ENCODE data around the gene RAD50. TPM values are rescaled to one million over a fixed set of nuclear protein-coding genes. Genes with fewer than 3 reads are reported as not detected.

Gene RAD50
- total RNA-seq, 1 donor from 2014 or later, result 50.2 TPM

DNA sequence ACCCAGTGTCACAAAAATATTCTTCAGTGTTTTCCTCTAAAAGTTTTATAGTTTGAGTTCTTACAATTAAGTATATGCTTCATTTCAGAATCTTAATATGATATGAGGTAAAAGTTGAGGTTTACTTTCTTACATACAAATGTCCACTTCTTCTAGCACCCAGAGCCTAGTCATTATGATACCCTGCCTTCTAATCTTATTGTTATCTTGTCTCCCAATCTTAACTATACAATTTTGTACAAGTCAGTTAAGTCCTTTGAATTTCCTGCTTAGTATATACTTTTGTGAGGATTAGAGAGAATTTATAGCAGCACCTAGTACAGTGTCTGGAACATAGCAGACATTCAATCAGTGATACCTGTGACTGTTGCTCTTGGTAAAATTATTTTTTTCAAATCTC lies 29.3 kb downstream of the RAD50 start:
- no peaks in the 10 kb centered on the region for H3K9me3 Mint-ChIP-seq (ENCODE audit: low read depth)
- no peaks in the 10 kb centered on the region for H3K4me1 Mint-ChIP-seq (ENCODE audit: low read depth)
- TF ChIP-seq, protein P1, sequence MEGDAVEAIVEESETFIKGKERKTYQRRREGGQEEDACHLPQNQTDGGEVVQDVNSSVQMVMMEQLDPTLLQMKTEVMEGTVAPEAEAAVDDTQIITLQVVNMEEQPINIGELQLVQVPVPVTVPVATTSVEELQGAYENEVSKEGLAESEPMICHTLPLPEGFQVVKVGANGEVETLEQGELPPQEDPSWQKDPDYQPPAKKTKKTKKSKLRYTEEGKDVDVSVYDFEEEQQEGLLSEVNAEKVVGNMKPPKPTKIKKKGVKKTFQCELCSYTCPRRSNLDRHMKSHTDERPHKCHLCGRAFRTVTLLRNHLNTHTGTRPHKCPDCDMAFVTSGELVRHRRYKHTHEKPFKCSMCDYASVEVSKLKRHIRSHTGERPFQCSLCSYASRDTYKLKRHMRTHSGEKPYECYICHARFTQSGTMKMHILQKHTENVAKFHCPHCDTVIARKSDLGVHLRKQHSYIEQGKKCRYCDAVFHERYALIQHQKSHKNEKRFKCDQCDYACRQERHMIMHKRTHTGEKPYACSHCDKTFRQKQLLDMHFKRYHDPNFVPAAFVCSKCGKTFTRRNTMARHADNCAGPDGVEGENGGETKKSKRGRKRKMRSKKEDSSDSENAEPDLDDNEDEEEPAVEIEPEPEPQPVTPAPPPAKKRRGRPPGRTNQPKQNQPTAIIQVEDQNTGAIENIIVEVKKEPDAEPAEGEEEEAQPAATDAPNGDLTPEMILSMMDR (IDR thresholded peaks at IDR 0.05; ENCODE audit: unreplicated experiment), result no peak
- no peak overlapping the region for H3K27ac Mint-ChIP-seq
- no peaks in the 10 kb centered on the region for H3K27me3 Mint-ChIP-seq
- peaks cover 38% of the 10 kb centered on the region for H3K36me3 Mint-ChIP-seq (ENCODE audit: insufficient read depth)
- no peak overlapping the region for H3K4me3 Mint-ChIP-seq (ENCODE audit: low read depth)
- DNase-seq (ENCODE audit: low spot score, unreplicated experiment), result no peak

DNA sequence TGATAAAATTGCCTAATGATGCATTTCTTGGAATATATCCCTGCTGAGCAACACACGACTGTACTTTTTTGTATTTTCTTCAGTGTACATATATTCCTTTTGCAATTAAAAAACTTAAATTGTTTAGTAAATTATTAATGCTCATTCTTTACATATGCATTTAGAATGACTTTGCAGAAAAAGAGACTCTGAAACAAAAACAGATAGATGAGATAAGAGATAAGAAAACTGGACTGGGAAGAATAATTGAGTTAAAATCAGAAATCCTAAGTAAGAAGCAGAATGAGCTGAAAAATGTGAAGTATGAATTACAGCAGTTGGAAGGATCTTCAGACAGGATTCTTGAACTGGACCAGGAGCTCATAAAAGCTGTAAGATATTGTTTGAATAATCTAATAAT lies 32.7 kb downstream of the RAD50 start:
- no peaks in the 10 kb centered on the region for H3K27me3 Mint-ChIP-seq
- H3K9me3 Mint-ChIP-seq (ENCODE audit: low read depth), result no peaks in the 10 kb centered on the region
- TF ChIP-seq, protein P1 (IDR thresholded peaks at IDR 0.05; ENCODE audit: unreplicated experiment), result no peak
- peaks cover 3% of the 10 kb centered on the region for H3K4me1 Mint-ChIP-seq (ENCODE audit: low read depth)
- peaks cover 26% of the 10 kb centered on the region for H3K36me3 Mint-ChIP-seq (ENCODE audit: insufficient read depth)
- DNase-seq (ENCODE audit: low spot score, unreplicated experiment), result no peak
- H3K4me3 Mint-ChIP-seq (ENCODE audit: low read depth), result no peak overlapping the region
- H3K27ac Mint-ChIP-seq, result no peak overlapping the region

DNA sequence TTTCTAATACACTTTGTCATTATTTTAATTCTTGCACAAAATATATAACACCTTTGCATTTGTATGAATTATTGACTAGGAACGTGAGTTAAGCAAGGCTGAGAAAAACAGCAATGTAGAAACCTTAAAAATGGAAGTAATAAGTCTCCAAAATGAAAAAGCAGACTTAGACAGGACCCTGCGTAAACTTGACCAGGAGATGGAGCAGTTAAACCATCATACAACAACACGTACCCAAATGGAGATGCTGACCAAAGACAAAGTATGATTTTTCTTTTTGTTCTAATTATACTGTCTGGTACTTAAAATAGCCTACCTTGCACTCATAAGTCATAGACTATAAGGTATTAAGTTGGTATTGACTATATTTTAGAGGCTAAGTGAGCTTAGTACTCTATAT lies 34.4 kb downstream of the RAD50 start:
- Mint-ChIP-seq H3K9me3 (ENCODE audit: low read depth) (no peaks in the 10 kb centered on the region), H3K27me3 (no peaks in the 10 kb centered on the region), H3K36me3 (ENCODE audit: insufficient read depth) (peaks cover 22% of the 10 kb centered on the region), H3K27ac (no peak overlapping the region), H3K4me1 (ENCODE audit: low read depth) (peaks cover 3% of the 10 kb centered on the region), H3K4me3 (ENCODE audit: low read depth) (no peak overlapping the region)
- TF ChIP-seq, protein P1 (IDR thresholded peaks at IDR 0.05; ENCODE audit: unreplicated experiment), result no peak
- DNase-seq (ENCODE audit: low spot score, unreplicated experiment), result no peak

DNA sequence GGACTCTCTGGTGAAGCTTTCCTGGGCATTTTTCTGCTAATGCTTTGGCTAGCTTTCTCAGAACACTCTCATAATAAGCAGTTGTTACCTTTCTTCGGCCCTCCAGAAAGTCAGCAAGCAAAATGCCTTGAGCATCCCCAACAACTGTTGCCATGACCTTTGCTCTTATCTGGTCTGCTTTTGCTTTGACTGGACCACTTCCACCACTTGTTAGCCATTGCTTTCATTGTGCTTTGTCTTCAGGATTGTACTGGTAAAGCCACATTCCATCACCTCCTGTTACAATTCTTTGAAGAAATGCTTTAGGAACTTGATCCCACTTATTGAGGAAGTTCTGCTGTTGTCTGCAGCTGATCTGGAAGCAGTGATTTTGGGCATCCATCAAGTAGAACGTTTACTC lies 35.7 kb downstream of the RAD50 start:
- TF ChIP-seq, protein P1 (IDR thresholded peaks at IDR 0.05; ENCODE audit: unreplicated experiment), result no peak
- Mint-ChIP-seq H3K4me1 (ENCODE audit: low read depth) (peaks cover 3% of the 10 kb centered on the region), H3K27me3 (no peaks in the 10 kb centered on the region), H3K27ac (no peak overlapping the region), H3K9me3 (ENCODE audit: low read depth) (no peaks in the 10 kb centered on the region), H3K36me3 (ENCODE audit: insufficient read depth) (peaks cover 27% of the 10 kb centered on the region), H3K4me3 (ENCODE audit: low read depth) (no peak overlapping the region)
- DNase-seq (ENCODE audit: low spot score, unreplicated experiment), result no peak

DNA sequence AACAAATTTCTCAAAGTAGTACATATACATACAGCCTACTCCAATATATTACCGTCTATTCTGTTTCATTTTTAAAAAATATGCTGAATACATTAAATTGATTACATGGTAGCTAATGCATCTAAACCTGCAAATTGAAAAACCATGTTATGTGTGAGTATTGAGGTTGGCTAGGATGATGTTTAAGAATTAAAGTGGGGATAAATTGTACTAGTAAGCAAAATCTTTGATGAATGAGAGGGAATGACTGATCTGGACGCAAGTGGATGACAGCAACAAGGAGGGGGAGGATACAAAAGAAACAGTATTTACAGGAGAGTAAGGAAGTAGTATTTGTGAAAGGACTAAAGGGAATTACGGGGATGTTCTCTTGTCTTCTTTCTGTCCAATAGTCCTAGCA lies 37.4 kb downstream of the RAD50 start:
- Mint-ChIP-seq H3K36me3 (ENCODE audit: insufficient read depth) (peaks cover 27% of the 10 kb centered on the region), H3K4me3 (ENCODE audit: low read depth) (no peak overlapping the region), H3K9me3 (ENCODE audit: low read depth) (no peaks in the 10 kb centered on the region), H3K4me1 (ENCODE audit: low read depth) (peaks cover 3% of the 10 kb centered on the region), H3K27me3 (no peaks in the 10 kb centered on the region), H3K27ac (no peak overlapping the region)
- DNase-seq (ENCODE audit: low spot score, unreplicated experiment), result no peak
- TF ChIP-seq, protein P1 (IDR thresholded peaks at IDR 0.05; ENCODE audit: unreplicated experiment), result no peak

Measured in progenitor cell of endocrine pancreas (in vitro differentiated cells).